GM18520 (cell line): Measurements from ENCODE around the gene MDFI.

Source experiments
- ATAC-seq: cut with Tn5 transposase; IDR thresholded peaks from one replicate; pipeline ENCODE4 v1.9.1; 2021; ENCODE audit not compliant: unreplicated experiment

Gene MDFI

GRCh38 chr6:41638002-41638934 lies at the start of gene MDFI:
TSS of gene MDFI (plus strand) at chr6:41638468. CDS start at chr6:41638750, 282 bp downstream.
- ATAC-seq = no peak

GRCh38 chr6:41589223-41589622 lies 49.0 kb upstream of the MDFI start:
- ATAC-seq = no peak

- ATAC-seq = no peak
These were observed 48.3 kb upstream of the MDFI start for GRCh38 chr6:41589636-41590622.

- no peak for ATAC-seq
These were observed 47.1 kb upstream of the MDFI start for GRCh38 chr6:41591122-41591521.

- no peak for ATAC-seq
These were observed 46.3 kb upstream of the MDFI start for GRCh38 chr6:41591859-41592502.

- ATAC-seq = no peak
These were observed 44.9 kb upstream of the MDFI start for GRCh38 chr6:41593406-41593805.

GRCh38 chr6:41593839-41594238 lies 44.4 kb upstream of the MDFI start:
- ATAC-seq = no peak

GRCh38 chr6:41594326-41594725 lies 43.9 kb upstream of the MDFI start:
- no peak for ATAC-seq

GRCh38 chr6:41594766-41595165 lies 43.5 kb upstream of the MDFI start:
- ATAC-seq = no peak

GRCh38 chr6:41595166-41595565 lies 43.1 kb upstream of the MDFI start:
- ATAC-seq = no peak

GRCh38 chr6:41596096-41596685 lies 42.1 kb upstream of the MDFI start:
- no peak for ATAC-seq

GRCh38 chr6:41596807-41597206 lies 41.5 kb upstream of the MDFI start:
- no peak for ATAC-seq

GRCh38 chr6:41597246-41598000 lies 40.8 kb upstream of the MDFI start:
- no peak for ATAC-seq

GRCh38 chr6:41598670-41599014 lies 39.6 kb upstream of the MDFI start:
- no peak for ATAC-seq

GRCh38 chr6:41599015-41599851 lies 39.0 kb upstream of the MDFI start:
- ATAC-seq = no peak

- no peak for ATAC-seq
These were observed 38.3 kb upstream of the MDFI start for GRCh38 chr6:41599852-41600445.

- no peak for ATAC-seq
These were observed 37.6 kb upstream of the MDFI start for GRCh38 chr6:41600499-41601247.

GRCh38 chr6:41601248-41601549 lies 37.1 kb upstream of the MDFI start:
- no peak for ATAC-seq
